ENCODE measurements around the gene ANO2.
"Not testable (repeated sequence)": the region's sequence is repeated elsewhere in the genome, so short reads cannot be mapped to it uniquely, and the experiment has no call there.

The ANO2 gene

DNA sequence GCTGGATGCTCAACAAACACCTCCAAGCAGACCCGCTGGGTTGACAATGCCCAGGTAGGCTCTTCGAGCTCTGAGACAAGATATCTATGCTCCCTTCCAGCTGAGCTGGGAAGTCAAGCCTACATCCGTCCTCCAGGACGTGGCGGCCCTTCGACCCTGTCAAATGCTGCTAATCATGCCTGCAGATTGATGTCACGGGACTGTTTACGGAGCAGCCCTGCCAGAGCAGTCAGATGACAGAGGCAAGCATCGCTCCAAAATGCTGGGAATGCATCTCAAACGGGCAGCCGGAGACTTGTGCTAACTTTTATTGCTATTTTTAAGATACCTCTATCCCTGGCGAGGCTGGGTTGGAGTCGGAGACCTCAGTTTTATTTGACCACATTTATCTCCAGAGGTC, 373.9 kb downstream of the ANO2 start:
- DNase-seq: no peak

- no peak for DNase-seq
Observed at GRCh38 chr12:5570416-5570815, 374.6 kb downstream of the ANO2 start.

DNA sequence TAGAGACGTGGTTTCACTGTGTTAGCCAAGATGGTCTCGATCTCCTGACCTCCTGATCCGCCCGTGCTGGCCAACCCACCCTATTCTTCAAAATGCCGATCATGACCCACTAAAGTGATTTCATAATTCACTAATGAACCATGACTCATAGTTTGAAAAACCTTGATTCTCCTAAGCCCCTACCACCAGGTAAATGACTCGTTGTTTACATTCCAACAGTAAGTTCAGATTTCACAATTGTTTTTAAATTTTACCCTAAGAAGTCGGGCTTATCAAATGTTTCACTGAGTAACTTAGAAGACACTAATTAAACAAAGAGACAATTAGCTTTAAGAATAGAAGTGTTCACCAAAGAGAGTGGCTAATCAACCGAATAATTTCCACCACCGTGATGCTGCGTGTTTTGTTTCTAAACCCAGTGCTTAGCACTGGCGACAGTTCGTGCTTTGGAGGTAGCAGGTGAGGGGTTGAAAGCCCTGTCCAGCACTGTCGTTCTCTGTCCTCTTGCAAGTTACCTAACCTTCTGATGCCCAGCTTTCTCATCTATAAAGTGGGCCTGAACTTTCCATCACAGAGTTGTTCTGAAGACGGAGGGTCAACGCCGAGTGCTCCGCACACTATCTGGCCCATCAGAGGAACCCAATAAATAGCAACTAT, 376.6 kb downstream of the ANO2 start:
- DNase-seq: peak; percentile 45

- no peak for DNase-seq
Observed at GRCh38 chr12:5567016-5567725, 377.9 kb downstream of the ANO2 start.

- DNase-seq: peak; percentile 90
Observed at GRCh38 chr12:5565933-5566599, 379.0 kb downstream of the ANO2 start.

DNA sequence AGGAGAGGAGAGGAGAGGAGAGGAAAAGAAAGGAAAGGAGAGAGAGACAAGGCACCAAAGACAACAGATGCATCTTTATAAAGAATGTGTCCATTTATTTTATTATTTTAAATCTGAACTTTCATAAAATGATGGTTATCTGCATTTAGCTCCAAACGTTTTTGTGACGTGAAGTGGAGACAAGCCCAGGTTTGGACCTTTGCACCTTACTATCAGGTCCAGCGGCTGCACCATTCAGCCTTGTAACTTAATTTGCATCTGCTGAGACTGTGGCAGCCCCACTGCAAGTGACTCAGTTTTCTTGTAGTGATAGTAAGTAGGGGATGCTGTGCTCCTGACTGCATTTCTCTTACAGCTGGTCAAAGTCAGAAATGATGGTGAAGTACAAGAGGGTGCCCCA, 382.5 kb downstream of the ANO2 start:
- DNase-seq: no peak

DNA sequence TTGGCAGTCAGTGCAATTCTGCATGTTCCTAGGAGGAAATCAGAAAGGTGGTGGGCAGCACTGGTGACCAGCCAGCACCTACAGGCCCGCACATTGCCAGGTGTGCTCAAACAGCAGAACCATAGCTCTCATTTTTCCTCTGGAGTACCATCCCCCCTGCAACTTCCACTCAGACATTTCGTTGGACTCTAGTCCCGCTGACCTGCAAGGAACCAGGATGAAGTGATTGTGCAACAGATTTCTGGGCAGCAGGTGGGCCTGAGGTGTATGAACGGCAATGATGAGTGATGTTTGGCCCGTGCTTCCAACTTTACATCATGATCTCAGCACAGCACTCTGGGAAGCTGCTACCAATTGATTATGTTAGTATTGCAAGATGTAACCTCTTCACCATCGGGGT, 383.2 kb downstream of the ANO2 start:
- no peak for DNase-seq

- DNase-seq: no peak
Observed at GRCh38 chr12:5561057-5561456, 384.0 kb downstream of the ANO2 start.

DNA sequence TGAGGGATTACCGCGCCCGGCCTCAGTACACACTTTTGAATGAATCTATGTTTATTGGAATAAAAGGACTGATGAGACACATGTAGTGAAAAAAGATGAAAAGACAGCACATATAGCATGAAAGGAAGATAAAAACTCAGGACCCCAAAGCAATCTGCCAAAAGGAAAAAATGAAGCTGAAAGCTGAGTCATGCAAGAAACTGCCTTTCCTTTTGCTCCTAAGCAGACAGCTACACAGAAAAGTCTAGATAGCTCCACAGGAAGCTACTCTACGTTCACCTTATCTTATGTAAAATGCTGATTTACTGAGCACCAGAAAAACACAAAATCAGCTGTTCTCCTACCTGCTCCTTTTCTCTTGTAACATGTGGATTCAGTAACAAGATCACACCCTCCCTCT, 384.8 kb downstream of the ANO2 start:
- no peak for DNase-seq

DNA sequence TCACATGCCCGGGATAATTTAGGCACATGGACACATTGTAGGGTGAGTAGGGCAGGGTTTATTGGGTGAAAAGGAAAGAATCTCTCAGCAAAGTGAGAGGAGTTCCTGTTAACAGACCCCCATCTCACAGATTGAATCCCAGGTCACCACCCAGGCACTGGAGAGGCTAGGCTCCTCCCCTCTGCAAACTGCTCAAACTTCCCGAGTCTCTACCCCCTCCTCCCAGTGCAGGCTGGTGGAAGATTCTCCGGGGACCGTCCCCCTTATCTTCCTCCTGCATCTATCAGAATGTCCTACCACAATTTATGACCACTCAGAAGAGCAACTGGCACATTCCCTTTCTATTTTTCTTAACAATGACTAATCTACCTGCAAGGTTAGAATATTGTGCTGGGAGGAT, 387.2 kb downstream of the ANO2 start:
- DNase-seq: no peak

GRCh38 chr12:5556946-5557673, 387.9 kb downstream of the ANO2 start:
- no peak for DNase-seq

- DNase-seq: no peak
Observed at GRCh38 chr12:5556033-5556614, 388.9 kb downstream of the ANO2 start.

DNA sequence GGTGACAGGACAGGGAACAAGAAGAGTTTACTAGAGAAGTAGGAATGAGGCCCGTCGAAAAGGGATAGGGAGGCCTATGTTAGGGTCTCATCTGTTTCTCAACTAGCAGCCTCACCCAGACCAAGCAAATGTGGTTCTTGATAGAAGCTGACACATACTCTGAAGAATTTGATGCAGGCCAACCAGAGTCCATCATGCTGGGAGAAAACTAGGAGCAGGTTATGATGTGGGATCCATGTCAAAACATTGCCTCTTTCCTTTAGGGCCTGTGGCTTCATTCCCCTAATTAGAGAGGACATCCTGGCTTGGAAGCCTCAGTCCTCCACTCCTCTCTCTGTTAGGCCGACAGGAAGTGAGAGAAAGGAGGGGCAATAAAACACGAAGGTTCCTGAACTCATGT, 390.3 kb downstream of the ANO2 start:
- peak; percentile 96 for DNase-seq

DNA sequence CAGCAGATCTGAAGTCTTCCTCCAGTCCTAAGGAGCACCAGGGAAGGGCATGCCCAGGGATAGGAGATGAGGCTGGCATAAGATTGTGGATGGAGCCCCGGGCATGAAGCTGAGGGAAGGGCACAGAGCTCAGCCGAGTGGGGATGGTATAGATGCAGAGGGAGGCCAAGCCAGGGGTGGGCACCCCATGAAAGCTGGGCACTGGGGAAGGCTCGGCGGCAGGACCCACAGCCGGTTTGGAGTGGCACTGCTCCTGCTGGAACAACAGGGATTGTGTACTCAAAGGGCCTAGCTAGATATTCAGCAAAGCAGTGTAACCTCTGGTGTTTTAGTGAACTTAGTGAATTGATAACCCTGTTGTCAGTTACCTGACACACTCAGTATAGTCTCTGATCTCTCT, 396.0 kb downstream of the ANO2 start:
- DNase-seq: no peak

DNA sequence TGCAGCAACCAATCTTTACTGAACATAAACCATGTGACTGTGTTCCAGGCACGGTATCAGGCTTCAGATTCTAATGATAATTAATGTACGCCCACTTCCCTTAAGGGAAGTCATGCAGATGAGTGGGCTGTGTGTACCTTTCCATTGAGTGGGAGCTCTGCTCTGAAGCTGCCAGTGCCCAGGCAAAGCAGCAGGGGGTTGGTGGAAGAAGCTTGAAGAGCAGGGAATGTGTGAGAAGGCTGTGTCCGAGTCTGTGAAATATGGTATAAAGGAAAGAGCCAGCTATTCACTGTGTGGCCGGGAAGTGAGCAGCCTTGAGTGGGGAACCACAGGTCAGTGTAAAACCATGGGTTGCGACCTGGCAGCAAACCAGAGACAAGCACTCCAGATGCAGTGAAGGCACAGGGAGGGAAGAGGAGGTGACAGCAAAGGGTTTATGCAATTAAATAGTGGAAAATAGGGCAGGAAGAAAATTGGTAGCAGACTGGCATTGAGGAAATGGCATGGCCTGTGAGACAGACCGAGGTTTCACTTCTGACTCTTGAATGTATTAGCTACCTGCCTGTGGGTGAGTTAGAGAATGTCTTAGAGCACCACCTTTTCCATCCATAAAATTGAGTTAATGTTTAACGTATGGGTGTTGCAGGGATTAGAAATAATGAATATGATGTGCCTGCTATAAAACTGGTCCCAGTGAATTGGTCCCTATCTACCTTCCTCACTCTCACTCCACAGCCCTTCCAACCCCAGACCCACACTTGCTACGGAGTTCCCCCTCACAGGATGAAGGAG, 396.7 kb downstream of the ANO2 start:
- DNase-seq: no peak

DNA sequence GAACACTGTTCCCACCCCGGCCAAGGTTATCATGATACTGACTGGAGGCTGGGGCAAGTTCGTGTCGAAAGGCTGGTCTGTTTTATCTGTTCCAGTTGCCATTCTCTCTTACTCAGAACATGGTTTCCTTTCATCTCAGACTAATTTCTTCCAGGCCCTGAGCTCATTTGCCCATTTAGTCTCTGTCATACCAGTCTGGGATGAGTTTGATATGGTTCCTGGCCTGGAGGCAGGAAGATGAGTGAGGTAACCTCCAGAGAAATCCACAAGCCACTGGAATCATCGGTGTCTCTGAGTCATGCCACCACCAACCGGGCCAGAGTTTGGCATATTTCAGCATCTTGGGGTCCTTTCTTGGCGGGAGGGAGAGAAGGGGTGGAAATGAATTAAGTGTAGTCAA, 398.4 kb downstream of the ANO2 start:
- DNase-seq: peak; percentile 94

DNA sequence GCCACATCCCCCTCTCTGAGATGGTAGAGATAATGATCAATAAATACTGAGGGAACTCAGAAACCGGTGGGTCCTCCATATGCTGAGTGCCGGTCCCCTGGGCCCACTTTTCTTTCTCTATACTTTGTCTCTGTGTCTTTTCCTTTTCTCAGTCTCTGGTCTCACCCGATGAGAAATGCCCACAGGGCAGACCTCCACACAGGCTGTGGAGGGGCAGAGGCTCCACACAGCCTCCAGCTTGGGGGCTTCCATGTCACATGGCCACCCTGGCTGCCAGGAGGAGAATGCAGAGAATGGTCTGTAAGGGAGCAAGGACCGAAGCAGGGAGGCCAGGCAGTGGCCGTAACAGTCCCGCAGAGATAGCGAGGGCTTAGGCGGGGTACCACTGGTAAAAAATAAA, 407.3 kb downstream of the ANO2 start:
- DNase-seq: no peak

GRCh38 chr12:5537026-5537615, 407.9 kb downstream of the ANO2 start:
- DNase-seq: not testable (repeated sequence)

- DNase-seq: peak; percentile 67
Observed at GRCh38 chr12:5535541-5535940, 409.5 kb downstream of the ANO2 start.

GRCh38 chr12:5534426-5535199, 410.4 kb downstream of the ANO2 start:
- no peak for DNase-seq

GRCh38 chr12:5533368-5533767, 411.7 kb downstream of the ANO2 start:
- no peak for DNase-seq
